ENCODE data around the gene PTPRT.

PTPRT gene

DNA sequence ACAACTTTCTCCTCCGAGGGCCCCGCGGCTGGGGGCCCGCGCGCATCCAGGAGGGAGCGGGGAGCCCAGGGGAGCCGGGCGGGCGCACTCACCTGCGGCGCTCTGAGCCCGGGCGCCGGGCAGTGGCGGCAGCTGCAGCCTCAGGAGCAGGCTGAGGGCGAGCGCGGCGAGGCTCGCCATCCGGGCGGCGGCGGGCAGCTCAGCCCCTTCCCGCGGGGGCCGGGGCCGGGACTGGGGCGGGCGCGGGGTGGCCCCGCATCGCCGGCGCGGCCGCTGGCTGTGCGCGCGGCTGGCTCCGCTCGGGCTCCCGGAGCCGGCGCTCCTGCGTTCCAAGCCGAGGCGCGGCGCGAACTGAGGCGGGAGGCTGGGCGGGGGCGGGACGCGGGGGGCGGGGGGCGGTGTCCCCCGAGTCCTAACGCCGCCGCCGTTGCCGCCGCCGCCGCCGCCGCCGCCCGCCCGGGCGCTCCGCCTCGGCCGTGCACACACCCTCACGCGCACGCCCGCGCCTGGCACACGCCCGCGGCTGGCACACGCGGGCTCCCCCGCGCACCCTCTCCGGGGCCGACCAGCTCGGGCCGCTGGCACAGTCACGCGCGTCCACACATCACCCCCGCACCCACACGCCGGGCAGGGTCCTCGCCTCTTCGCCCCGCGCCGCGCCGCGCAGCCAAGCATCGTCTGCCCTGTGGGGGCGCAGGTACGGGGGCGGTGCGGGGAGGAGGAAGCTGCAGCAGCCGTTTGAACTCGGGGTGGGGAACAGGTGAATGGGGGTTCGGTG is at the start of gene PTPRT:
PTPRT (minus strand) TSS at position 353 of the 778 bp plus-strand sequence; CDS start at position 180, 173 bp downstream.
- in situ Hi-C loops (cut with HindIII; ENCODE audit: low sequenced_read_pairs) = no loop called here

DNA sequence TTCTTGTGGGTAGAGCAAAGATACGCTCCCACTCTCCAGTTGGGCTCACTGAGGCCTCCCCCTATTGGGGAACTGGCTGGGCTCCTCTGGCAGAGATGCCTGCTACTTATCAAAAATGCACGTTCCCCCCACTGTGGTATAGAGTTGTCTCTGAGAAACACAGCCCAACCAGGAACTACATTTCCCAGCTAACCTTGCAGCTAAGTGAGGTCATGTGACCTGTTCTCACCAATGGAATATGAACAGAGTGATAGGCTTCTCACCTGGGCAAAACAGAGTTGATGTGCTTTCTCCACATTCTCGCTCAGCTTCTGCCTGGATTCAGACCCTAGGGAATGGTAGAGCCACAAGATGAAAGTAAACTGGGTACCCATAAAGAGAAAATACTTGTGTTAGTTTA is 49.1 kb upstream of the PTPRT start:
- in situ Hi-C loops (cut with HindIII; ENCODE audit: low sequenced_read_pairs) = no loop called here

DNA sequence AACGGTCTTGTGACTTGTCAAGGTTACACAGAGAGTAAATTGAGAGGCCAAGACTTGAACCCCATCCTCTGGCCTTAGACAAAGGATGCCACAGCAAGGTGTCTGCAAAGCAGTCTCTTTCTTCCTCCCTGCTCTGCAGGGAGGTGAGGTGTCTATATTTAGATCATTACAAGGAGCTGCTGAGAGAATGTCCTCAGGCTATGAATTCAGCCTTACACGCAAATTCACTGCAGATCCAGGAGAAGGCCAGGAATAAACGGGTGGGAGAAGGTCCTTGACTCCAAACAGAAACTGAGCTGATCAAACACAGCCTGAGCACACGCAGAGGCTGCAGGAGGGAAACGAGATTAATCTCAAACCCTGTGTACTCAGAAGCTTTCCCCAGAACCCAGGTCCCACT is 48.6 kb upstream of the PTPRT start:
- in situ Hi-C loops (cut with HindIII; ENCODE audit: low sequenced_read_pairs) = no loop called here

DNA sequence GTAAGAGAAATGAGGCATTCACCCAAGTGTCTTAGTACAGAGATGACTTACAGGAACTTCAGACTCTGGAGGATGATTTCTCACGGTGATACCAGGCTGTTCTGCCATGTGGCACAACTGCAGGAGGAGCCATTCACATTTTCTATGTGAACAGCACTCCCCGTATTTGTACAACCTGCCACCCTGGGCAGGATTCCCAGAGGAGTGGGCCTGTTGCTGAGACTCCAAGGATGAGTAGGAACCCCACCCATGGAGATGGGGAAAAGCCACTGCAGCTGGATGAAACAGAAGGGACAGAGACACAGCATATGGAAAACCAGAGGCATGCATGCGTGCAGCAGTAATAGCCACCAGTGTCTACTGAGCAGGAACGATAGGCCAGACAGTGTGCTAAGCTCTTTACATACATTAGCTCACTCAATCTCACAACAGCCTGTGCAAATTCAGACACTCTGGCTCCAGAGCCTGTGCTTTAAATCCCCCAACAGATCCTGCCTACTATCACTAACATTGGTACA is 48.0 kb upstream of the PTPRT start:
- in situ Hi-C loops (cut with HindIII; ENCODE audit: low sequenced_read_pairs) = no loop called here

DNA sequence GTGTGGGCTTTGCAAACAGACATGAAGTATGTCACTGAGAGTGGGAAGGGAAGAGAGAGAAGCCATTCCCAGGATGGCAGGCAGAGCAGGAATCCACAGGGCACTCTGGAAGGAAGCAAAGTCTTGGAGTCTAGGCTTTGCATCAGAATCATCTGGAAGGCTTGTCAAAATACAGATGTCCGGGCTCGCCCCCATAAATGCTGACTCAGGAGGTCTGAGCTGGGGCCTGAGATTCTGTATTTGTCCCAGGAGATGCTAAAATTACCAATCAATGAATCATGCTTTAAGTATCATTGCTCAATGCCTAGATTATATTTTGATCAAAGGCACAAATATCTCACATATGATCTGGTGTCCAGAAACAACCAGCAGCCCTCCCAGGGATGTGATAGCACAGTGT is 46.3 kb upstream of the PTPRT start:
- in situ Hi-C loops (cut with HindIII; ENCODE audit: low sequenced_read_pairs) = no loop called here

DNA sequence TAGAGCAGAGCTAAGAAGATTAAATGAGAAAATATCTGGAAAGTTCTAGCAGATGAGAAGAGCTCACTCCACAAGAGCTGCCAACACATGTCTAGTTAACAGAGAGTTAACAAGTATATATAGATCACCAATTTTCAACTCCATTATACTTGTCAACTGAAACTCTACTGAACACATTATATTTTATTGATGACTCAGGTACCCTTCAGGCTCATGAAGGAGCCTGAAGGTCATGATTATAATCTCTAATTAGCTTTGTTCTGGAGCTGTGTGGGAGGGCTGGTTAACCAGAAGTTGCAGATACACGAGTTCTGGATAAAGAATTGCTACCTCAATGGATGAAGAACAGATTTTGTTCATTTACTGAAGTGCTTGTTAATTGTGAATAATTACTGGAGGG is 42.1 kb upstream of the PTPRT start:
- in situ Hi-C loops (cut with HindIII; ENCODE audit: low sequenced_read_pairs) = no loop called here

DNA sequence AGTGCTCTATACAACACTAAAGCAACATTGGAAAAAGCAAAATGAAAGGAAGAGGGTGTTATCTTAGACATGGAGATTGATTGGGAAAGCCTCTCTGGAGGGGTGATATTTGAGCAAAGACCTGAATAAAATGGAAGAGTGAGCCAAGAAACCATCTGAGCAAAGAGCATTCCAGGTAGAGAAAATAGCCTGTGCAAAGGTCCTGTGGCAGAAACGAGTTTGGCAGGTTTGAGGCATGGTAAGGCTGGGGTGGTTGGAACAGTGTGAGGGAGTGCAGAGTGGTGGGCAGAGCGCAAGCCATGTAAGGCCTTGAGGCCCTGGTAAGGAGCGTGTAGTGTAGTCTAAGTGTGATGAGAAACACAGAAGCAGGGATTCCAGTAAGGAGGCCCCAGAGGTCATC is 40.0 kb upstream of the PTPRT start:
- in situ Hi-C loops (cut with HindIII; ENCODE audit: low sequenced_read_pairs) = no loop called here

DNA sequence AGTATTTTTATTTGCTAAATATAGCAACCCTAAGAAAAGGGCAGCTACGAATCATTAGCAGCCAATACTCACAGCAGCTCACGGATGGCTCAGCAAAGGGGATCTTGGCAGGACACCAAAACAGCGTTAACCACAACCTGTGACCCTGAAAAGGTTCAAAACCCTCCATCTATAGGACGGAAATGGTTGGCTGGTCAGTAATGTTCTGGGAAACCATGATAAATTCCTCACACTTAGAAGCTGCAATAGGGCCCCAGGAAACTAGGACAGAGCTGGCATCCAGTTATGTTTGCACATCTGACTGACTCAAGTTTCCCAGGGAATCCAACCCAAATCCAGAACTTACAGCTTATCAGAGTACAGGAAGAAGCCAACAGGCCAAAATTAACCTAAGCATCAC is 30.9 kb upstream of the PTPRT start:
- in situ Hi-C loops (cut with HindIII; ENCODE audit: low sequenced_read_pairs) = no loop called here

DNA sequence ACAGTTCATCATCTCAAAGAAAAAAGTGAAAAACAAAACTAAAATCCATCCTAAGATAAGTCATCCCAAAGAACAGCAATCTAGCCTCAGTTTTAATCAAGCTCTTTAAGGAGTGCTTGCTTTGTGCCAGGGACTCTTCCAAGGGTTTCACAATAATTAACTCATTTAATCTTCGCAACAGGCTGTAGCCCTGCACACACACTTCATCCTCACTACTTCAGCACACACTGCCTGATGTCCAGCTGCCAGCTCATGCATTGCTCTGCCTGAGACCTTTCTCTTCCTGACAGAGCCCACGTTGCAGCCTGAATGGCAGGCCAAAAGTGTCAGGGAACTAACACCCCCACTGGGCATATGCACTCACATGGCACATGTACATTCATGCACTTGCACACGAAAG is 21.2 kb upstream of the PTPRT start:
- in situ Hi-C loops (cut with HindIII; ENCODE audit: low sequenced_read_pairs) = no loop called here

DNA sequence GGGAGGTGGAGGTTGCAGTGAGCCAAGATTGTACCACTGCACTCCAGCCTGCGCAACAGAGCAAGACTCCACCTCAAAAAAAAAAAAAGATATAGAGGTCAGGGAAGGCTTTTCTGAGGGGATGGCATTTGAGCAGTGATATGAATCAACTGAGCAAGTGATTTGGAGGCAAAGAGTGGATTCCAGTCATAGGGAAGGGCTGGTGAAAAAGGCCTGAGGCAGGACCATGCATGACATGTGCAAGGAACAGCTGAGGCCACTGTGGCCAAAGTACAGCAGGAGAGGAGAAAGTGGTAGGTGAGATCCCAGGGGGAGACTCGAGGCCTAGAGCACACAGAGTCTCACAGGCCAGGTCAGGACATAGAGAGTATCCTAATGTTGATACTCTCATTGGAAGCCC is 20.1 kb upstream of the PTPRT start:
- in situ Hi-C loops (cut with HindIII; ENCODE audit: low sequenced_read_pairs) = no loop called here

DNA sequence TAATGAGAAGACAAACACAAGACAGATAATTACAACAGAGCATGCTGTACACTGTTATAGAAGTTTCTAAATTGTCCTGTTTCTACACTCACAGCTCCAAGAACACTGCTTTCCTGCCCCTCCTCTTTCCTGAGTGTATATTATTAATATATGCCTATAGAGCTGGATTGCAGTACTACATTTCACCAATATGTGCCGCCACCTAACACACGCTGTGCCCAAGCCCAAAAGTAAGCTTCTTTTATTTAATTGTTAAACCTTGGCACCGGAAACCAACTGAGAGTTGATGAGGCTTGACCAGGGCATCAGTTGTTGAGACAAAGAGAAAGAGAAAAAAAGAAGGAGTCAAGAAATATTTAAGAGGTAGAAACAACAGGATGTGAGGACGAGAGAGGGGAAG is 16.0 kb upstream of the PTPRT start:
- in situ Hi-C loops (cut with HindIII; ENCODE audit: low sequenced_read_pairs) = no loop called here

DNA sequence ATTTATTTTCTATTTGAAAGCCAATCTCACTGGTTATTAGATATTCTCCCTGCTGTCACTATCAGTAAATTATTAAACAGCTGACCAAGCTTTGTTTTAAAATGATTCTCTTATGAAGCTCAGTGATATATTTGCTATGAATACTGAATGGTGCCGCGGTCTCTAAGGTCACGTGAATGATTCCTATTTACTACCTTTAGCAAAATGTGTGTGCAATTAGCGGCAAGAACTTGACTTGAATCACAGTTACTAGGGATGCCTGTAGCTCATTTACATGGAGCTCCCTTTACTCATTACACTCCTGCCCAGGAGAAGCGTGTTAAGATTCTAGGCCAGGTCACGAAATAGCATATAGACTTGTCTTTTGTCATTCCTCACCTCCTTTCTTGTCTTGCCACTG is 12.4 kb upstream of the PTPRT start:
- in situ Hi-C loops (cut with HindIII; ENCODE audit: low sequenced_read_pairs) = no loop called here

DNA sequence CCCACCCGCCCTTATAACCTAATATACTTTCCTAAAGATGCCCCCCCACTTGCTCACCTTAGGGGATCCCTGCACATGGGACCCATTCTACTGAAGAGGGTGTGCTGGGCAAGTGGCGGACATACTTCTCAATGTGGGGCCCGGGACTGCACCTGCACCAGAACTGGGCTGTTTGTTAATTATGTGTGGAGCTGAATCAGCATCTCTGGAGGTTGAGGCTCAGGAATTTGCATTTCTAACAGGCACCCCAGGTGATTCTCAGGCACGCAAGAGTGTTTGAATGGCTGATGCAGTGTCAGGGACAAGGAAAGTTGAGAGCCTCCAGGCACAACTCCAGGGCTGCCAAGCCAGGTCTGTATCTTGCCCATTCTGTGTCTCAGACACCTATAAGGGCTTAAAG is 8.9 kb upstream of the PTPRT start:
- in situ Hi-C loops (cut with HindIII; ENCODE audit: low sequenced_read_pairs) = no loop called here

DNA sequence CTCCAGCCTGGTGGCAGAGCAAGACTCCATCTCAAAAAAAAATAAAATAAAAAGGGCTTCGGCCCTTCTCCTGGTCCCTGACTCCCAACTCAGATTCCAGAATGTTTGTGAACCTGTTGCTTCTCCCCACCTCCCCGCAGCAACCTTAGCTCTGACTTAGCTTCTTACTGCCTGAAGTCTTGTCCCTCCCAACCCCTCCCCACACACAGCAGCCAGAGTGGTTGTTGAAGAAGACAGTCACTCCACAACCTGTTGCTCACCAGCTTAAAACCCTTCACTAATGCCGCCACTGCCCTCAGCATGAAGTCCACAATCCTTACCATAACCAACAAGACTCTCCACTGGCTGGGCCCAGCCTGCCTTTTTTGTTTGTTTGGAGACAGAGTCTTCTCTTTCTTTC is 6.5 kb upstream of the PTPRT start:
- in situ Hi-C loops (cut with HindIII; ENCODE audit: low sequenced_read_pairs) = no loop called here

DNA sequence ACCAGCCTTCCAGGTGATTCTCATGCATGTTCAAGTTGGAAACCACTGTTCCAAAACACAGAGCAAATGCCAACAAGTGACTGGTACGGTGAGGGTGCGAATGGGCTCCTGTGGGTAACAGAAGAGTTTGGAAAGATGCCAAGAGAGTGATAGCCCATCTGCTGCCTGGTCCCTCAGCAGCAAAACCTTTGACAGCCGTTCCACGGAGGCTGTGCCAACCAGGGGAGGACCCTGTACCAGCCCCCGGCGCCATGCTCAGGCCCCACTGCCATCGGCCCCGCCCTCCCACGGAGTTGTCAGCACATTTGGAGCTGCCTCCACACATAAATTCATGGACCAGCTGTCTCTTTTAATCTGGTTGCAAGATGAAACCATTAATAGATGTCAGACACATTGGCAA is 4.4 kb upstream of the PTPRT start:
- in situ Hi-C loops (cut with HindIII; ENCODE audit: low sequenced_read_pairs) = no loop called here

DNA sequence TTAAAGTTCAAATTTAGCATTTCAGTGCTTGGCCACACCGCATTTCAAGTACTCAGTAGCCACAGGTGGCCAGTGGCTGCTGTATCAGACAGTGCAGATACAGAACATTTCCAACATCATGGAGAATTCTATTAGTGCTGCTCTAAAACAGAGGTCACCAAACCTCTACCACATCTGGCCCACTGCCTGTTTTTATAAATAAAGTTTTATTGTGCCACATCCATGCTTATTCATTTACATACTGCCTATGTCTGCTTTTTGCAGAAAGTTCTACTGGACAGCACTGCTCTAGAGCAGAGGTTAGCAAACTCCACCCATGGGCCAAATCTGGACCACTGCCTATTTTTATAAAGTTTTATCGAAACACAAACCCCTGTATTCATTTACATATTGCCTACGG is 3.7 kb upstream of the PTPRT start:
- in situ Hi-C loops (cut with HindIII; ENCODE audit: low sequenced_read_pairs) = no loop called here

DNA sequence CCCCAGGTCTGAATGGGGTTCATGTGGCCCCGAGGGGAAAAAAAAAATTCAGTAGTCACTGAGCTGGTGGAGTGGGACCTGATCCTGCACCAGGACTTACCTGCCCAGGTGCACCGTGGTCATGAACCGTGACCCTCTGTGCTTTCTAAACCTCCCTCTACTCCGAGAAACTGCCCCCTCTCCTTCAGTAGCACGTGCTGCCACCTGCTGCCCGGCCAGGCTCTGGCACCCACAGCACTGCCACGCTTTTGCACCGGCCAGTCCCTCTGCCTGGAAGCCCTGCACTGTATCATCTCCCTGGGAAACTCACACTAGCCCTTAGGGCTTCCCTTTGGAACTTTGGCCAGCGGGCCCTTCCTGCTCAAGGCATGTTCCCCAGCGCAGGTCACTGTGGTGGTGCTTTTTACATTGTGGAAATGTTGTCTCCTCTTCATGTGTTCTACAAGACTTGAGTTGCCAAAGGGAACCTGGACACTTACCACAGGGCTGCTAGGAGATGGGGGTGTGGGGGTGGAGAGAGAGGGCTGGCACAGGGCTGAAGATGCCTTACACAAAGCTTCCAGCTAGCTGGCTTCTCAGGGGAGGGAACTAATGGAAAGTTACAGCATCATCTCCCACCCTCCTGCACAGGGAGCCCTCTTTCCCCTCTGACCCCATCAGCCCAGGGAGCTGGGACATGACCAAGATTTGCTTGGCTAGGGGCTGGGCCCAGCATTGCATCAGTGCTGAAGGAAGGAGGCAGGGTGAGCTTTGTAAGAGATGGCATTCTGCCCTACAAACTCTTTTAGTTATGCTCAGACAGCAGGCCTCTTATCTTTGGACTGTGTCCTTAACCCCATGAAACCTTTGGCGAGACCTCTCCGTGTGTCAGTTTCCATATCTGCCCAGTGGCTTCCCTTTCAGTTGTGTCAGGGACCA is 2.5 kb upstream of the PTPRT start:
- in situ Hi-C loops (cut with HindIII; ENCODE audit: low sequenced_read_pairs) = no loop called here

DNA sequence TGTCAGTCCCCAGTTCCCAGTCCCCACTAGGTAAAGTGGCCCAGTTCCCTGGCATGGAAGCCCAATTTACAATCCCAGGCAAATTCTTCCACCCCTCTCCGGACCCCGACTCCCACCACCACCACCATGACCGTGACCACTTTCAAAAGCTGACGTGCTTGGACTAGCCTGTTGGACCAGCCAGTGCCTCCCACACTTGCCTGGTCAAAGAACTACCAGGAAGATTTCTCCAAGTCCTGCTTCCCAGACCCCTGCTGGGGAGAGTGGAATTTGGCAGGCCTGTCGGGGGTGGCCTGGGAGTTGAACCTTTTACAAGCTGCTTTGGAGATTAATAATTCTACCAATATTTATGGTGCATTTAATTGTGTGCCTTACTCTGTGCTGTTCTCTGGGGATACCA is 1.4 kb upstream of the PTPRT start:
- in situ Hi-C loops (cut with HindIII; ENCODE audit: low sequenced_read_pairs) = no loop called here

DNA sequence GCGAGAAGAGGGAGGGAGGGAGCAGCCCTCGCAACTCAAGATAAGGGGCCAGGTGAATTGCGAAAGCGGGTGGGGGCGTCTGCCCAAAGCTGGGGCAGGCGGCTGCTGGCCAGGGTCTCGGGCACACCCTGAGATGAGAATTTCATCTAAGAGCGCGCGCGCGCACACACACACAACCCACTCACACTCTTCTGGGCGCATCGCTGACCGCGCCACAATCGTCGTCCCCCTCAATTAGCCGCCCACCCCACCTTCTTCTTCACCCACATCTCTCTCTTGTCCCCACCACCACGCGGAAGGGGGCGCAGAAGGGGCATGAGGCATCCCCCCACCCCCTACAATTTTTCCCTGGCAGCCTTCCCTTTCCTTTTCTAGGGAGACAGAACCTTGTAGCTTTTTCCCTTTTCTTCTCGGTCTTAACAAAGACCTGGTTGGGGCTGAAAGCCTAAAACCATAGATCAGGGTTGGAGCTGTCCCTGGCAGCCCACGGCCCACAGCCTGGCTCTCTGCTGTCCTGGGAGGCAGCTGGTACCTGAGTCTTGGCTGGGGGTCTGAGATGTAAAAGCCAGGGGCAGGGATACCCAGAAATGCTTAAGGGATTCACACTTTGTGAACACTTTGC is 737 bp upstream of the PTPRT start:
- in situ Hi-C loops (cut with HindIII; ENCODE audit: low sequenced_read_pairs) = no loop called here

DNA sequence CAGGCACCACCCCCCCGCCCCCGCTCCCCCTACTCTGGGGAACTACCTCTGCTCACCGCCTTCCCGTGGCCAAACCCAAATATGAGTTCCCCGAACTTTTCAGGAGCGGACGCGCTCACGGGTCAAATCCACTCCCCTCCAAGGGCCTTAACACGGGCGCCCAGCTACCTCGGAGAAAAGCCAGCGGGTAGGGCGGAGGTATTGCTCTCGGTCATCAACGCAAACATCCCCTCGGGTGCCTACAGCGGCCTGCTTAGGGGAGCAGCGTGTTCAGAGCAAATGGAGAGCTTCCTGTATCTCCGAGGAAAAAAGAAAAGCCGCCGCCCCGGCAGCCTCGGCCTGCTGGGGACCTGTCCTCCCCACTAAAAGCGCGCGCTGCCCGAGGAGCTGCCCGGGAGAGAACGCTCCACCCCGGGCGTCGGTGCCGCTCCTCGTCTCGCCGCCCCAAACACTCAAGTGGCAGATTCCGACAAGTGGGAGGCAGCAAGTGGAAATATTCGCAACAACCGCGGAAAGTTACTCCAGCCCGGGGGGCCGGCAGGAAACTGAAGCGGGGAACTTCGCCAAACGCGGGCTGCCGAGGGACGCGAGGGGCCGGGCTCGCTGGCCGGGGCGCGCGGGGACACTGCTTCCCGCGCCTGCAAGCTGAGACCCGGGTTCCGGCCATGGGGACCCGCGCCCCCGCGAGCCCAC is 699 bp downstream of the PTPRT start:
- in situ Hi-C loops (cut with HindIII; ENCODE audit: low sequenced_read_pairs) = no loop called here

DNA sequence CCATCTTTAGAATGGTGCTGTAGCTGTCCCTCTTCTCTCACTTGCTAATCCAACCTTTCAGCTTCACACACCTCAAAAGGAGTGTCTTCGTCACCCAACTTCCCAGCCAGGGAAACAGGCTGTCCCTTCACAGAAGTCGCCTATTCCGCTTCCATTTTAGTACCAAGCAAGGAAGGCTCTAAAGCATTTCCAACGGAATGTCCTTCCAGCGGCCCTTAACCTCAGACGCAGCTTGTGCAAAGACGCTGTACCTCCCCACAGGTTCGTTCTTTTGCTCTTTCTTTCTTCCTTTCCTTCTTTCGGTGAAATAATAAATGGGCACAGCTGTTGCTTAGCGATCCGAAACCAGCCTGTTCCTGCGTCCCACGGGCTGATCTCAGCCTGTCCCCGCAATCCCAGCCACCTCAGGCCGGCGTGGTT is 1.5 kb downstream of the PTPRT start:
- in situ Hi-C loops (cut with HindIII; ENCODE audit: low sequenced_read_pairs) = no loop called here

All from DLD1 (cell line).